K562 (cell line): ENCODE results near the gene CLIP1. TPM values are rescaled to one million over a fixed set of nuclear protein-coding genes. Genes with fewer than 3 reads are reported as not detected.

Experiments used
- ATF7 ChIP-seq: fragments of 450-650 bp; IDR thresholded peaks from 2 replicates; pipeline ENCODE4 v1.7.1; 2014; ENCODE audit warnings: mild to moderate bottlenecking, moderate library complexity
- CXXC5 ChIP-seq: fragments of 250-450 bp; sonication (Bioruptor Pico); IDR thresholded peaks from 2 replicates; pipeline ENCODE4 v1.8.0; 2022; ENCODE audit warnings: inconsistent platforms, mild to moderate bottlenecking, moderate library complexity
- FOXM1 ChIP-seq, 2 experiments: fragments of 450-650 bp in 1 of 2; sonication (generic) in 1 of 2; formaldehyde crosslinking in 1 of 2; IDR thresholded peaks; 2 replicates each; pipeline versions ENCODE4 v1.6.1 to v1.9.0; 2017 to 2022; ENCODE audit warnings: low read depth in 2 of 2, mild to moderate bottlenecking in 2 of 2, missing genetic modification reagents in 1 of 2, moderate library complexity in 1 of 2
- MTA2 ChIP-seq: fragments of 450-650 bp; IDR thresholded peaks from 2 replicates; pipeline ENCODE4 v1.6.1; 2016; ENCODE audit warnings: low read depth
- NR2C2 ChIP-seq, 2 experiments: fragments of 200-800 bp in 1 of 2; sonication (Bioruptor generic) in 1 of 2; sonication (generic) in 1 of 2; formaldehyde crosslinking in 1 of 2; IDR thresholded peaks; 2 replicates each; pipeline versions ENCODE4 v1.6.1 to v1.8.0; 2016 to 2022; ENCODE audit warnings: mild to moderate bottlenecking in 1 of 2, missing compliant biosample characterization in 1 of 2, missing genetic modification characterization in 1 of 2, missing genetic modification reagents in 1 of 2
- REST ChIP-seq, 2 experiments: fragments of 450-650 bp; formaldehyde crosslinking in 1 of 2; IDR thresholded peaks; 2 replicates each; pipeline versions ENCODE4 v1.4.0 to v1.6.1; 2014 to 2020; ENCODE audit warnings: mild to moderate bottlenecking in 2 of 2, borderline replicate concordance in 1 of 2, low read depth in 1 of 2
- SMC3 ChIP-seq: conservative IDR thresholded peaks from 2 replicates; pipeline ENCODE4 v1.6.1; 2011; ENCODE audit warnings: low read depth, low read length, improper control_type of control experiment; ENCODE audit not compliant: insufficient read depth
- SP2 ChIP-seq: IDR thresholded peaks from 2 replicates; pipeline ENCODE4 v1.6.1; 2011; ENCODE audit warnings: mild to moderate bottlenecking, low read depth, low read length, moderate library complexity; ENCODE audit not compliant: poor library complexity, severe bottlenecking; ENCODE audit errors: extremely low read depth
- TFAM ChIP-seq: fragments of 250-450 bp; sonication (Bioruptor Pico); conservative IDR thresholded peaks from 2 replicates; pipeline ENCODE4 v1.5.0; 2021; ENCODE audit warnings: mild to moderate bottlenecking, moderate library complexity
- ZBTB49 ChIP-seq: sonication (generic); formaldehyde crosslinking; IDR thresholded peaks from 2 replicates; pipeline ENCODE4 v1.8.0; 2022; ENCODE audit warnings: missing genetic modification reagents, mild to moderate bottlenecking, borderline replicate concordance
- polyA plus RNA-seq, 8 experiments: library from polyadenylated mRNA; depleted of rRNA in 4 of 8; stranded (reverse) in 5 of 8; unstranded in 3 of 8; fragments of >200 nt; fragmentation: Nextera tagmentation in 2 of 8; fragmentation: Illumina TruSeq in 1 of 8; extraction: Ambion mirVana in 2 of 8; extraction: Trizol in 1 of 8; gene quantifications; 2 replicates each; pipeline versions ENCODE4 v1.2.1 to v1.2.3, GENCODE V29; 2011 to 2014; ENCODE audit warnings: inconsistent platforms in 1 of 8, missing spikeins in 1 of 8
- total RNA-seq, 7 experiments: library from RNA; depleted of rRNA in 6 of 7; stranded (reverse); fragments of >200 nt in 6 of 7; fragmentation: Illumina TruSeq in 2 of 7; extraction: Trizol in 2 of 7; gene quantifications; 2 replicates each; pipeline versions ENCODE4 v1.2.1 to v1.2.3, GENCODE V29; 2011 to 2021; ENCODE audit warnings: low replicate concordance in 1 of 7

Gene CLIP1
- total and polyA plus RNA-seq, 9 of the 15 experiments (the other 6 are each of a cell fraction or from before 2014, with no cell fraction given): 5.8 to 33.9 (median 27.6) TPM

GRCh38 chr12:122306407-122306806 lies 116.1 kb downstream of the CLIP1 start (continued):
- TF ChIP-seq REST (IDR thresholded peaks at IDR 0.05; ENCODE audit: borderline replicate concordance): peak; percentile 62
- TF ChIP-seq REST (CRISPR knock-in tag; IDR thresholded peaks at IDR 0.05; ENCODE audit: low read depth): no peak
- no peak for TF ChIP-seq NR2C2 (CRISPR knock-in tag; IDR thresholded peaks at IDR 0.05)
- TF ChIP-seq NR2C2 (tag; IDR thresholded peaks at IDR 0.05): peak; percentile 87
- 0 out of 2 replicates have a peak, but pooled peaks have one; percentile 8 for TF ChIP-seq CXXC5
- no peak for TF ChIP-seq SP2
- no peak for TF ChIP-seq ZBTB49 (CRISPR knock-in tag)
- TF ChIP-seq ATF7: no peak
- no peak for TF ChIP-seq FOXM1 (IDR thresholded peaks at IDR 0.05; ENCODE audit: low read depth)
- no peak for TF ChIP-seq FOXM1 (CRISPR knock-in tag; IDR thresholded peaks at IDR 0.05; ENCODE audit: low read depth)
- TF ChIP-seq TFAM (CRISPR knock-in tag): no peak
- TF ChIP-seq SMC3: peak; percentile 54
- no peak for TF ChIP-seq MTA2
